Right lobe of liver (tissue), 6 donors: ENCODE data around the gene SLC22A23. TPM values are rescaled to one million over a fixed set of nuclear protein-coding genes. Genes with fewer than 3 reads are reported as not detected.

Experiments
- ATAC-seq, 4 donors: fragments of 200-7000 bp; cut with Tn5 transposase; one replicate each; pipeline ENCODE4 v1.9.1; 2020; ENCODE audit warnings: mild to moderate bottlenecking in 4 of 4, moderate library complexity in 4 of 4
- DNase-seq, 3 donors: peaks; one replicate each; pipeline ENCODE4 v3.0.0-alpha.2; 2020
- H3K27ac ChIP-seq, 3 donors: fragments of 200-600 bp; one replicate each; pipeline ENCODE4 v1.8.0; 2022
- H3K27me3 ChIP-seq, 2 donors: fragments of 200-600 bp; one replicate each; pipeline ENCODE4 v1.8.0; 2022
- H3K36me3 ChIP-seq, 4 donors: fragments of 200-600 bp; sonication (generic) in 1 of 4; one replicate each; pipeline versions ENCODE4 v1.5.1 to v1.8.0; 2017 to 2022; ENCODE audit warnings: control low read depth in 1 of 4
- H3K4me1 ChIP-seq, 4 donors: fragments of 200-600 bp; sonication (generic) in 1 of 4; one replicate each; pipeline versions ENCODE4 v1.5.1 to v1.8.0; 2017 to 2022; ENCODE audit warnings: control low read depth in 1 of 4
- H3K4me3 ChIP-seq, 3 donors: fragments of 200-600 bp; one replicate each; pipeline ENCODE4 v1.8.0; 2022
- H3K9me3 ChIP-seq, 4 donors: fragments of 200-600 bp; sonication (generic) in 1 of 4; one replicate each; pipeline versions ENCODE4 v1.5.1 to v1.8.0; 2017 to 2022; ENCODE audit warnings: control low read depth in 1 of 4
- POLR2A ChIP-seq: fragments of 450-650 bp; IDR thresholded peaks from one replicate; pipeline ENCODE4 v1.6.1; 2017; ENCODE audit warnings: antibody characterized with exemption, mild to moderate bottlenecking
- WGBS: methylation state at CpG from one replicate; pipeline ENCODE4 v1.1.6; 2018; ENCODE audit warnings: low coverage, low lambda C conversion rate; ENCODE audit not compliant: insufficient coverage; ENCODE audit errors: missing lambda C conversion rate; 5-methylcytosine and 5-hydroxymethylcytosine counted together
- intact Hi-C, 2 donors: fragments of 100-400 bp; cut with DNase I; formaldehyde crosslinking; loops; one replicate each; pipeline versions ENCODE4 v1.11.2 to v1.14.1; 2022
- total RNA-seq, 6 experiments: library from RNA; depleted of rRNA in 2 of 6; stranded (reverse); fragments of >200 nt in 2 of 6; fragmentation: NEBNext Ultra II Directional in 3 of 6; extraction: Animal tissue kit (Norgen Biotek cat#: 25700) in 3 of 6; gene quantifications; one replicate each; pipeline versions ENCODE4 v1.1.0 to v1.2.4, GENCODE V29; 2016 to 2023
- TF ChIP-seq, protein P1 (sequence below), 4 donors: fragments of 200-600 bp in 3 of 4; fragments of 450-650 bp in 1 of 4; IDR thresholded peaks; one replicate each; pipeline versions ENCODE4 v1.5.1 to v1.8.0; 2016 to 2022; ENCODE audit warnings: antibody characterized with exemption in 4 of 4, mild to moderate bottlenecking in 2 of 4
- donor health status: DM: no; HTN: yes; CAD: no.
- donor health status: DM: no; HTN: no; CAD: no.
- donor health status: DM: no; HTN: no; CAD: no.
- donor health status: DM: no; HTN: yes; CAD: no.
- donor health status: DM: no; HTN: yes; CAD: no.

SLC22A23 gene
- total RNA-seq, 6 experiments from 2014 or later, result 11.7 to 27.6 (median 16.3) TPM

DNA sequence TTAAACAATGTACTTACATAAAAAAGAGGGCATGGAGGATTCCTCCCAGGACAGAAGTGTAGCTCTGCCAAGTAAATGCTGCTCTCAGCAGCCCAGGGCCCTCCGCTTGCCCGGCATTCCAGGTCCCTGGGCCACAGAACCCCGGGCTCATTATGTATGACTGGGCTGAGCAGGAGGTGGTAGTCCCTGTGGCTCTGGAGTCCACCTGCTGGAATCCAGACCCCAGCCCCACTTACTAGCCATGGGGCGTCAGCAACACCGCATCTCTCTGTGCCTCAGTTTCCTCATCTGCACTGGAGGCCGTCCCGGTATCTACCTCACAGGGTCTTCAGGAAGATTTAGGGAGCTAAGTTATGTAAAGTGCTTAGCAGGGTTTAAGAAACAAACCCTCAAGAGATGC lies 142.7 kb downstream of the SLC22A23 start:
- Histone ChIP-seq H3K4me1 (no peaks in the 10 kb centered on the region), H3K9me3 (no peaks in the 10 kb centered on the region), H3K36me3 (peaks cover 0 to 1% (median 0%) of the 10 kb centered on the region in 4 donors), H3K27ac (no peak overlapping the region), H3K4me3 (no peak overlapping the region), H3K27me3 (no peaks in the 10 kb centered on the region)
- no peak for TF ChIP-seq POLR2A
- TF ChIP-seq, protein P1, sequence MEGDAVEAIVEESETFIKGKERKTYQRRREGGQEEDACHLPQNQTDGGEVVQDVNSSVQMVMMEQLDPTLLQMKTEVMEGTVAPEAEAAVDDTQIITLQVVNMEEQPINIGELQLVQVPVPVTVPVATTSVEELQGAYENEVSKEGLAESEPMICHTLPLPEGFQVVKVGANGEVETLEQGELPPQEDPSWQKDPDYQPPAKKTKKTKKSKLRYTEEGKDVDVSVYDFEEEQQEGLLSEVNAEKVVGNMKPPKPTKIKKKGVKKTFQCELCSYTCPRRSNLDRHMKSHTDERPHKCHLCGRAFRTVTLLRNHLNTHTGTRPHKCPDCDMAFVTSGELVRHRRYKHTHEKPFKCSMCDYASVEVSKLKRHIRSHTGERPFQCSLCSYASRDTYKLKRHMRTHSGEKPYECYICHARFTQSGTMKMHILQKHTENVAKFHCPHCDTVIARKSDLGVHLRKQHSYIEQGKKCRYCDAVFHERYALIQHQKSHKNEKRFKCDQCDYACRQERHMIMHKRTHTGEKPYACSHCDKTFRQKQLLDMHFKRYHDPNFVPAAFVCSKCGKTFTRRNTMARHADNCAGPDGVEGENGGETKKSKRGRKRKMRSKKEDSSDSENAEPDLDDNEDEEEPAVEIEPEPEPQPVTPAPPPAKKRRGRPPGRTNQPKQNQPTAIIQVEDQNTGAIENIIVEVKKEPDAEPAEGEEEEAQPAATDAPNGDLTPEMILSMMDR (IDR thresholded peaks at IDR 0.05), result no peak
- ATAC-seq (no peak), DNase-seq (no peak)
- 100% methylated on average over 4 of the region's 7 CpGs for WGBS
- intact Hi-C loops, result no loop called here

DNA sequence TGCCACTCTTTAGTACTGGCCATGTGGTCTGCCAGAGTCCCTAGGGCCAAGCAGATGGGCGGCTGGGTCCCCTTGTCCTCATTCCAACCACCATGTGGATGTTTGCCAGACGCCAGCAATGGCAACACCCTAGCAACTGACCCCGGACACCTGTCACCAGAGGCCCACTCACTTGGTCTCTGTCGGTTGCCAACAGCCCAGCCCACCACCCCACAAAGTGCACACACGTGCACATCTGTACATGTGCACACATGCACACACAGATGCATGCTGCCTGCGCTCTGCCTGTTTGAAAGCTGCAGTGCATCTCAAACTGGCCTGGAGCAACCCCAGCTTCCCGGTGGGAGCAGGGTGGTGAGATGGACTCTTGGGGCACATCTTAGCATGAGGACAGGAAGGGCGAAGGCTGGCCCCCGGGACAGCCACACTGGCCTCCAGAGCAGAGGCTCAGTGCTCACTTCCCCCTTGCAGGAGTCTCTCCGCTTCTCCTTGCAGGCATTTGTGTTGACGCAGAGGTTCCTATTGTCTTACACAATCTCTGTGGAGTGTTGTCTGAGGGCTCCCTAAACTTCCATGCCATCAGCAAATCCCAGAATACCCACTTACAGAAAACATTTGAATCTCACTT lies 144.1 kb downstream of the SLC22A23 start:
- H3K36me3 ChIP-seq, result no peaks in the 10 kb centered on the region
- ATAC-seq (peak; percentile 53 to 77 (median 70)), DNase-seq (peak in 1 of 3 donors; percentile 48)

DNA sequence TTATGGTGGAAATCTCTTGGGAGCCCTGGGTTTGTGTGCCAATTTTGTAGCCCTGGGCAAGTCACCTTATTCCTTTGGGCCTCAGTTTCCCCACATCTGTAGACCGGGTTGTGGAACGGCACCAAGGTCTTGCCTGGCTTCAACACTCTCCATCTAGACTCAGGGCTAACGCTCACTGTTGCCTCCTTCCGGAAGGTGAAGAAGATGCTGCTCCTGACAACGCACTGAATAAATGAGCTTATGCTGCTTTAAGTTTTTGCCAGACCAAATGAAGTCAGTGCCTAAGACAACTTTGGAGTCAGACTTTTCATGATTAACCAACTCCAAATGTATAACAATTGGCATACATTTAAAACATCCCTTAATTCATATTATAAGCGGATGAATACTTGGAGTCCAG lies 145.0 kb downstream of the SLC22A23 start:
- ATAC-seq, result no peak
- TF ChIP-seq, protein P1 (IDR thresholded peaks at IDR 0.05), result no peak
- TF ChIP-seq POLR2A, result no peak
- 88% methylated on average over 5 of the region's 6 CpGs for WGBS
- H3K27me3 ChIP-seq, result no peaks in the 10 kb centered on the region
- peaks cover 0 to 2% (median 0%) of the 10 kb centered on the region in 4 donors for H3K36me3 ChIP-seq
- intact Hi-C loops, result no loop called here
- DNase-seq, result peak in 1 of 3 donors; percentile 19
- H3K4me3 ChIP-seq, result no peak overlapping the region
- no peak overlapping the region for H3K27ac ChIP-seq
- H3K9me3 ChIP-seq, result no peaks in the 10 kb centered on the region
- H3K4me1 ChIP-seq, result no peaks in the 10 kb centered on the region

More for the DNA sequence above, 144.1 kb downstream of the SLC22A23 start:
- WGBS, result 67% methylated on average over 1 of the region's 11 CpGs
- intact Hi-C loops, result no loop called here
- no peak overlapping the region for H3K27ac ChIP-seq
- no peak overlapping the region for H3K4me3 ChIP-seq
- no peaks in the 10 kb centered on the region for H3K27me3 ChIP-seq
- H3K4me1 ChIP-seq, result no peaks in the 10 kb centered on the region
- H3K9me3 ChIP-seq, result no peaks in the 10 kb centered on the region
- TF ChIP-seq, protein P1 (IDR thresholded peaks at IDR 0.05), result no peak
- no peak for TF ChIP-seq POLR2A

DNA sequence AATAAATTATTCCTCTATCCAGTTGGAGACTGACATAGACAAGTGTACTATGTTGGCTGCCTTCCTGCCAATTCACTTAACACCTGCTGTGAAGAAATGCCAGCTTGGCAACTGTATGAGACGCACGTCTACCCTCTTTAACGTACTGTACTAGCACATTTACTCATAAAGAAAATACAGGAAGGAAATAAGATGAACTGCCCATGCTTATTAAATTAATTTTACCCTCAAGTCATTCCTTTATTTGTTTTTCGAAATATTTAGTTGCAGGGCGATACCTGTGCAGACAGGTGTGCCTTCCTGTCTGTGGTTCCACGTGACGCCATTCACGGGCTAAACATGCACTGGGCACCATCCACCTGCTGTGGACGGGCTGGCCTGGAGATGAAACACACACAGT lies 146.1 kb downstream of the SLC22A23 start:
- intact Hi-C loops, result no loop called here
- no peak overlapping the region for H3K4me3 ChIP-seq
- no peak for ATAC-seq
- peaks cover 0 to 4% (median 0%) of the 10 kb centered on the region in 4 donors for H3K36me3 ChIP-seq
- WGBS, result 84% methylated on average over 9 of the region's 9 CpGs
- peak in 1 of 3 donors; percentile 31 for DNase-seq
- no peaks in the 10 kb centered on the region for H3K9me3 ChIP-seq
- no peak overlapping the region for H3K27ac ChIP-seq
- TF ChIP-seq, protein P1 (IDR thresholded peaks at IDR 0.05), result no peak
- no peak for TF ChIP-seq POLR2A
- H3K4me1 ChIP-seq, result no peaks in the 10 kb centered on the region
- no peaks in the 10 kb centered on the region for H3K27me3 ChIP-seq
